WTC11 (cell line): ENCODE results near the gene HOXA1. TPM values are rescaled to one million over a fixed set of nuclear protein-coding genes. Genes with fewer than 3 reads are reported as not detected.

Experiments
- ATAC-seq: fragments of 200-7000 bp; cut with Tn5 transposase; 2 replicates; pipeline ENCODE4 v1.10.0; 2021; ENCODE audit warnings: mild to moderate bottlenecking, moderate library complexity
- CTCF ChIA-PET: fragments of 300-600 bp; sonication (Branson Sonifier 250); formaldehyde crosslinking; loops from one replicate; lab custom pipeline; 2021; ENCODE audit warnings: antibody characterized with exemption; lab: Charles Lee
- POLR2A ChIA-PET: fragments of 350-600 bp; sonication (Branson Sonifier 250); formaldehyde crosslinking; loops from one replicate; lab custom pipeline; 2021; ENCODE audit warnings: antibody characterized with exemption; lab: Charles Lee
- DNase-seq: peaks from one replicate; pipeline ENCODE4 v3.0.0; 2021; ENCODE audit warnings: low spot score
- H3K27ac Mint-ChIP-seq: 2 replicates; pipeline ENCODE4 v1.8.0; 2021; ENCODE audit warnings: mixed read lengths
- H3K27me3 Mint-ChIP-seq: 2 replicates; pipeline ENCODE4 v1.8.0; 2021; ENCODE audit warnings: low read depth, mild to moderate bottlenecking, moderate library complexity, mixed read lengths
- H3K36me3 Mint-ChIP-seq: 2 replicates; pipeline ENCODE4 v1.8.0; 2021; ENCODE audit warnings: mixed read lengths
- H3K4me1 Mint-ChIP-seq: 2 replicates; pipeline ENCODE4 v1.8.0; 2022; ENCODE audit warnings: mixed read lengths
- H3K4me3 Mint-ChIP-seq: 2 replicates; pipeline ENCODE4 v1.8.0; 2021; ENCODE audit warnings: mild to moderate bottlenecking, moderate library complexity, mixed read lengths
- H3K9me3 Mint-ChIP-seq: 2 replicates; pipeline ENCODE4 v1.8.0; 2021; ENCODE audit warnings: mixed read lengths
- AFF4 ChIP-seq: sonication (generic); formaldehyde crosslinking; IDR thresholded peaks from 2 replicates; pipeline ENCODE4 v1.8.1; 2023; ENCODE audit warnings: mild to moderate bottlenecking, missing genetic modification reagents, borderline replicate concordance
- CTCF ChIP-seq: fragments of 200-600 bp; IDR thresholded peaks from 2 replicates; pipeline ENCODE4 v1.8.0; 2022; ENCODE audit warnings: antibody characterized with exemption
- ELF4 ChIP-seq: sonication (generic); formaldehyde crosslinking; IDR thresholded peaks from 2 replicates; pipeline ENCODE4 v1.8.1; 2022; ENCODE audit warnings: low read depth, mild to moderate bottlenecking, moderate library complexity, missing genetic modification reagents
- FOXP1 ChIP-seq: sonication (generic); formaldehyde crosslinking; IDR thresholded peaks from 2 replicates; pipeline ENCODE4 v1.8.0; 2022; ENCODE audit warnings: missing genetic modification reagents, mild to moderate bottlenecking, moderate library complexity, borderline replicate concordance
- HMGA2 ChIP-seq: fragments of 250-450 bp; sonication (Bioruptor Pico); IDR thresholded peaks from 2 replicates; pipeline ENCODE4 v1.4.0; 2021; ENCODE audit warnings: mild to moderate bottlenecking, moderate library complexity
- MLX ChIP-seq: sonication (generic); formaldehyde crosslinking; IDR thresholded peaks from 2 replicates; pipeline ENCODE4 v1.8.1; 2023; ENCODE audit warnings: mild to moderate bottlenecking, missing genetic modification reagents, moderate library complexity
- PRDM15 ChIP-seq: sonication (generic); formaldehyde crosslinking; IDR thresholded peaks from 2 replicates; pipeline ENCODE4 v1.8.0; 2022; ENCODE audit warnings: missing genetic modification reagents
- PREB ChIP-seq: sonication (generic); formaldehyde crosslinking; IDR thresholded peaks from 2 replicates; pipeline ENCODE4 v1.8.1; 2022; ENCODE audit warnings: mild to moderate bottlenecking, missing genetic modification reagents, moderate library complexity, borderline replicate concordance
- STAT6 ChIP-seq: sonication (generic); formaldehyde crosslinking; conservative IDR thresholded peaks from 2 replicates; pipeline ENCODE4 v1.8.1; 2023; ENCODE audit warnings: mild to moderate bottlenecking, low read depth, missing genetic modification reagents, moderate library complexity
- TCF7 ChIP-seq: sonication (generic); formaldehyde crosslinking; IDR thresholded peaks from 2 replicates; pipeline ENCODE4 v1.8.0; 2022; ENCODE audit warnings: mild to moderate bottlenecking, low read depth, missing genetic modification reagents, moderate library complexity
- TEAD4 ChIP-seq: sonication (generic); formaldehyde crosslinking; IDR thresholded peaks from 2 replicates; pipeline ENCODE4 v1.8.0; 2022; ENCODE audit warnings: mild to moderate bottlenecking, missing genetic modification reagents
- USF1 ChIP-seq: sonication (generic); formaldehyde crosslinking; IDR thresholded peaks from 2 replicates; pipeline ENCODE4 v1.8.0; 2022; ENCODE audit warnings: mild to moderate bottlenecking, missing genetic modification reagents
- ZBTB43 ChIP-seq: sonication (generic); formaldehyde crosslinking; IDR thresholded peaks from 2 replicates; pipeline ENCODE4 v1.8.1; 2023; ENCODE audit warnings: mild to moderate bottlenecking, missing genetic modification reagents
- ZNF121 ChIP-seq: sonication (generic); formaldehyde crosslinking; IDR thresholded peaks from 2 replicates; pipeline ENCODE4 v1.8.0; 2023; ENCODE audit warnings: missing genetic modification reagents
- ZNF532 ChIP-seq: fragments of 250-450 bp; sonication (Bioruptor Pico); IDR thresholded peaks from 2 replicates; pipeline ENCODE4 v1.9.0; 2021; ENCODE audit warnings: mild to moderate bottlenecking, borderline replicate concordance
- total RNA-seq: library from RNA; stranded (reverse); gene quantifications from 3 replicates; pipeline ENCODE4 v1.2.3, GENCODE V29; 2021

HOXA1 gene
- total RNA-seq, 1 experiment from 2014 or later: not detected

GRCh38 chr7:27119412-27119911 lies 23.7 kb upstream of the HOXA1 start:
- Mint-ChIP-seq H3K27me3 (peaks cover 100% of the 10 kb centered on the region), H3K36me3 (no peaks in the 10 kb centered on the region), H3K9me3 (no peaks in the 10 kb centered on the region), H3K27ac (no peak overlapping the region), H3K4me3 (no peak overlapping the region), H3K4me1 (peaks cover 14% of the 10 kb centered on the region)
- ATAC-seq: no peak
- no peak for DNase-seq
- ChIA-PET CTCF (interaction anchor here (1.5 to 3.9 kb wide), 4 partner anchors 21 to 60 kb away, joined by 4 to 12 read pairs (median 6); partner anchors contain the start of gene HOXA1), POLR2A (no interaction called here)
- no peak for TF ChIP-seq ZNF121 (CRISPR knock-in tag)
- no peak for TF ChIP-seq STAT6
- TF ChIP-seq PRDM15 (CRISPR knock-in tag): no peak
- no peak for TF ChIP-seq TCF7 (CRISPR knock-in tag)
- TF ChIP-seq CTCF: no peak
- TF ChIP-seq ZNF532 (CRISPR knock-in tag): no peak
- no peak for TF ChIP-seq AFF4 (CRISPR knock-in tag)
- TF ChIP-seq ZBTB43 (CRISPR knock-in tag): no peak
- TF ChIP-seq MLX (CRISPR knock-in tag): no peak
- TF ChIP-seq TEAD4: no peak
- no peak for TF ChIP-seq HMGA2 (CRISPR knock-in tag)
- no peak for TF ChIP-seq FOXP1 (CRISPR knock-in tag)
- TF ChIP-seq USF1 (CRISPR knock-in tag): no peak
- no peak for TF ChIP-seq PREB (CRISPR knock-in tag)
- no peak for TF ChIP-seq ELF4
